Esophagus mucosa (tissue), 1 donor: ENCODE measurements around the gene XXYLT1. TPM values are rescaled to one million over a fixed set of nuclear protein-coding genes. Genes with fewer than 3 reads are reported as not detected.
"Not testable (repeated sequence)": the region's sequence is repeated elsewhere in the genome, so short reads cannot be mapped to it uniquely, and the experiment has no call there.

Source experiments
- ATAC-seq: fragments of 200-7000 bp; cut with Tn5 transposase; one replicate; pipeline ENCODE4 v1.9.1; 2020
- total RNA-seq: library from RNA; stranded (reverse); gene quantifications from one replicate; pipeline ENCODE4 v1.2.4, GENCODE V29; 2023
- donor health status: DM: yes; HTN: yes; CAD: no.

XXYLT1 gene
- total RNA-seq: 12.7 TPM

GRCh38 chr3:195270817-195271409, at the start of gene XXYLT1:
Gene XXYLT1, minus strand, starts transcription at chr3:195271159. Its CDS starts 101 bp downstream, at chr3:195271058.
- peak; percentile 93 for ATAC-seq

GRCh38 chr3:195319060-195319459, 48.1 kb upstream of the XXYLT1 start:
- no peak for ATAC-seq

- ATAC-seq: no peak
Measured at GRCh38 chr3:195312714-195313113, 41.8 kb upstream of the XXYLT1 start.

GRCh38 chr3:195307711-195308110, 36.8 kb upstream of the XXYLT1 start:
- ATAC-seq: no peak

- ATAC-seq: peak; percentile 85
Measured at GRCh38 chr3:195306369-195306768, 35.4 kb upstream of the XXYLT1 start.

GRCh38 chr3:195302431-195302830, 31.5 kb upstream of the XXYLT1 start:
- ATAC-seq: no peak

- no peak for ATAC-seq
Measured at GRCh38 chr3:195297446-195297845, 26.5 kb upstream of the XXYLT1 start.

GRCh38 chr3:195296662-195297061, 25.7 kb upstream of the XXYLT1 start:
- no peak for ATAC-seq

GRCh38 chr3:195291121-195291520, 20.2 kb upstream of the XXYLT1 start:
- ATAC-seq: no peak

GRCh38 chr3:195290643-195291042, 19.7 kb upstream of the XXYLT1 start:
- ATAC-seq: not testable (repeated sequence)

- ATAC-seq: no peak
Measured at GRCh38 chr3:195286115-195286872, 15.3 kb upstream of the XXYLT1 start.

- no peak for ATAC-seq
Measured at GRCh38 chr3:195285372-195285771, 14.4 kb upstream of the XXYLT1 start.

- ATAC-seq: no peak
Measured at GRCh38 chr3:195284842-195285241, 13.9 kb upstream of the XXYLT1 start.

- ATAC-seq: peak; percentile 99
Measured at GRCh38 chr3:195282961-195283360, 12.0 kb upstream of the XXYLT1 start.

- no peak for ATAC-seq
Measured at GRCh38 chr3:195274259-195274966, 3.5 kb upstream of the XXYLT1 start.

- ATAC-seq: peak; percentile 85
Measured at GRCh38 chr3:195271410-195272243, 668 bp upstream of the XXYLT1 start.

GRCh38 chr3:195270079-195270816, 711 bp downstream of the XXYLT1 start:
- ATAC-seq: peak; percentile 28

GRCh38 chr3:195269375-195270078, 1.4 kb downstream of the XXYLT1 start:
- no peak for ATAC-seq

GRCh38 chr3:195268576-195269309, 2.2 kb downstream of the XXYLT1 start:
- ATAC-seq: no peak

- ATAC-seq: no peak
Measured at GRCh38 chr3:195267096-195267495, 3.9 kb downstream of the XXYLT1 start.

- ATAC-seq: no peak
Measured at GRCh38 chr3:195266428-195266827, 4.5 kb downstream of the XXYLT1 start.
